A549 treated with AZD2906 at 1 μM for 4 hours (cell line): Measurements from ENCODE around the gene POMT2. TPM values are rescaled to one million over a fixed set of nuclear protein-coding genes. Genes with fewer than 3 reads are reported as not detected.

Source experiments
- total RNA-seq: library from RNA; stranded (reverse); fragments of 200-300 nt; extraction: Qiagen RNA extraction; gene quantifications from 5 replicates; pipeline ENCODE4 v1.2.3, GENCODE V29; 2022

Gene POMT2
- 23.1 to 30.7 TPM (median 27.5 TPM) in 5 replicates for total RNA-seq

GRCh38 chr14:77320238-77320935 is at the start of gene POMT2:
POMT2 (minus strand) TSS chr14:77320883; CDS start chr14:77320681, 202 bp downstream.

GRCh38 chr14:77271113-77271710 is 49.5 kb downstream of the POMT2 start, which contains the start of gene NGB:
NGB (minus strand) TSS chr14:77271206; CDS start chr14:77270937, 269 bp downstream.

Other genes with a start within 250 kb of the POMT2 start
- gene CIPC, start 222.6 kb downstream of the POMT2 start, total RNA-seq, result 5.9 to 8.5 TPM (median 6.5 TPM) in 5 replicates
- 0.19 to 0.29 TPM (median 0.24 TPM) in 5 replicates for gene ZDHHC22, start 179.1 kb downstream of the POMT2 start, total RNA-seq
- gene TMEM63C, start 139.1 kb downstream of the POMT2 start, total RNA-seq, result 7.5 to 8.2 TPM (median 7.9 TPM) in 5 replicates
- gene NGB, start 49.7 kb downstream of the POMT2 start, total RNA-seq, result not detected in 5 replicates
- gene GSTZ1, start 153 bp upstream of the POMT2 start, total RNA-seq, result 31.7 to 35.9 TPM (median 33.3 TPM) in 5 replicates
- 4.4 to 7.0 TPM (median 6.0 TPM) in 5 replicates for gene TMED8, start 56.2 kb upstream of the POMT2 start, total RNA-seq
- 1.4 to 3.1 TPM (median 1.5 TPM) in 5 replicates for gene SAMD15, start 56.5 kb upstream of the POMT2 start, total RNA-seq
- gene NOXRED1, start 102.6 kb upstream of the POMT2 start, total RNA-seq, result 0.05 to 0.08 TPM (median 0.05 TPM) in 4 of 5 replicates, not detected in the other
- gene VIPAS39, start 136.7 kb upstream of the POMT2 start, total RNA-seq, result 12.2 to 14.7 TPM (median 13.5 TPM) in 5 replicates
- 207 to 243 TPM (median 225 TPM) in 5 replicates for gene AHSA1, start 137.2 kb upstream of the POMT2 start, total RNA-seq
- gene ISM2, start 177.9 kb upstream of the POMT2 start, total RNA-seq, result 0.29 to 0.44 TPM (median 0.43 TPM) in 5 replicates